CD4-positive, alpha-beta T cell treated with Interferon gamma for 1 hour (primary cell): ENCODE data around the gene SLC1A2.
"Not testable (repeated sequence)": the region's sequence is repeated elsewhere in the genome, so short reads cannot be mapped to it uniquely, and the experiment has no call there.

Experiments
- DNase-seq: peaks from one replicate; pipeline ENCODE4 v3.0.0-alpha.2; 2020

The SLC1A2 gene

GRCh38 chr11:35238882-35239281 is 180.5 kb downstream of the SLC1A2 start:
- DNase-seq: no peak

DNA sequence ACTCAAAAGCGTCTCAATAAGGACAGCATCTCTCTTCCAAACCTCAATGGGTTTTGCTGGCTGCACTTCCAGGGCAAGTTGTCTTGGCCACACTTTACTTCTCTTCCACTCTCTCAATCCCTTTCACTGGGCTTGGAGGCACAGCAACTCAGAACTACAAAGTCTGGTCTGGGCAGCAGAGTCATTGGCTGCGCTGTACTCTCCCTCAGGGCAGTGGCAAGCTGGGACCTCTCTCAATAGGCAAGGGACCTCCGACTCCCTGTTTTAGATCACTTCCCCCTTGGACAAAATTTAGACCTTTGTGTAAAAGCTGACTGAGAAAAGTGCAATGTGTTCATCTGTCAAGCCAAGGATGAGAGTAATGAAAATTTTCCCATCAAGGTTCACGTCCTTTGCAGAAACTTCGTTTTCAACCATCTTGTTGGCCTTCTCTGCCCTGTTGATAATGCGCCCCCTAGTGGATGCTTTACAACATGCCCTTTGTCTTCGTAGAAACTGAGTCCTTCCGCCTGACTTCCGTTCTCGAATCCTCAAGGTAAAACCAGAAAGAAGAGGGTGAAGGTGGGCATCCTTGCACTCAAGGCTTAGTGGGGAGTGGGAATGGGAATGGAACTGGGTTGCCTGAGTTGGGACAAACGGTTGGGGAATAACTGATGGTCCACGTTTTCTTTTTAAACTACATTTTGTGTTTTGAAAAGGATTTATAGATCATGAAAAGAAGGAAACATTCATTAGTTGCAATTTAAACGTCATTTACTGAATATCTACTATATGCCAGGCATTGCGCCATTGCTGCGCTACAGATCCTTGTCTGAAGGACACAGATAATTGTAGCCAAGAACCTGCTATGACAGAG is 181.3 kb downstream of the SLC1A2 start:
- peak; percentile 38 for DNase-seq

DNA sequence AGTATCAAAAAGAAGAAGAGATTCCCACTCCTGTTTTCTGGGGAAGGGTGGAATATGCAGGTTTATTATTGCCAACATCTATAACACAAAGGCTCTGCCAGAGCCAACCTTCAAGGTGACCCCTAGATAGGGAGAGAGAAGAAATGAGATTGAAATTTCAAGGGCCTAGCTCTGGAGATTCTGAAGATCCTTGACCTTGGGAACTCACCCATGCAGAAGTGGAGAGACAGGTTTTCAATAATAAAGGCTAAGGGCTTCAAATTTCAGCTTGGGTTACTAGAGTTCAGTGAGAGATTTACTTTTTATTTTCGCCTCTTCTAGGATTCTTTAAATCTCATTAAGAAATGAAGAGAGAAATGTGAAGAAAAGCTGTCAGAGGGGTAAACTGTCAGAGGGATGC is 182.0 kb downstream of the SLC1A2 start:
- no peak for DNase-seq

DNA sequence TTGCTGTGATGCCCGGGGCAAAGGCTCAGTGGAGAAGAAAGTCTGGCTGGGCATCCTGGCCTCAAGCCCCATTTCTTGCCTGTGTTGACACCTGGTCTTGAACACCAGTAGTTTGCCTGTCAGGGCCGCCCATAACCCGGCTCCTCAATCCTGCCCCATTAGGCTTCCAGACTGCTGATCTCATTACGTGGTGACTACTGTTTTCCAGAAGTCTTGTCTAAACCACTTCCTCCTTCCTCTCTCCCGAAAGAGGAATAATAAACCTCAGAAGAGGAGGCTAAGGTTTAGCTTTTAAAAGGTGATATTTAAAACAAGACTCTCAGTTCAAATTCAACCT is 182.7 kb downstream of the SLC1A2 start:
- no peak for DNase-seq

- DNase-seq: peak; percentile 54
Observed at GRCh38 chr11:35235936-35236666, 183.3 kb downstream of the SLC1A2 start.

- no peak for DNase-seq
Observed at GRCh38 chr11:35235498-35235897, 183.9 kb downstream of the SLC1A2 start.

- no peak for DNase-seq
Observed at GRCh38 chr11:35235157-35235468, 184.2 kb downstream of the SLC1A2 start.

GRCh38 chr11:35234460-35235156 is 184.8 kb downstream of the SLC1A2 start:
- DNase-seq: no peak

DNA sequence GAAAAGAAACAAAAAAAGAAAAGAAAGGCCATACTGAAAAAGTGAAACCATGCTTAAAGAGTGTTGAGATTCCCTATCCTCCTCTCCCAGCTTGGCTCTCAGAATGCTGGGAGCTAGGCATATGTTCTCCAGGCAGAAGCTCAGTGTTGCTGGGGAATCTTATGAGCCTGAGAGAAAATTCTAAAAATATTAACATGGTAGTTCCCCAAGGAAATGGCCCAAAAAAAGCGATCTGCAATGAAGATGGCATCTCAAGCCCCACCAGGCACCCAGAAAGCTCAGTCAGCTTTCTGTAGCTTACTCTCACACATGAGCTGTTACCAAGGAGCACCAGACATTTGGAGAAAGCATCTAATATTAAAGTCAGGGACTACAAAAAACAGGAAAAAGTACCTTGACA is 185.8 kb downstream of the SLC1A2 start:
- DNase-seq: no peak

- no peak for DNase-seq
Observed at GRCh38 chr11:35232891-35233330, 186.4 kb downstream of the SLC1A2 start.

DNA sequence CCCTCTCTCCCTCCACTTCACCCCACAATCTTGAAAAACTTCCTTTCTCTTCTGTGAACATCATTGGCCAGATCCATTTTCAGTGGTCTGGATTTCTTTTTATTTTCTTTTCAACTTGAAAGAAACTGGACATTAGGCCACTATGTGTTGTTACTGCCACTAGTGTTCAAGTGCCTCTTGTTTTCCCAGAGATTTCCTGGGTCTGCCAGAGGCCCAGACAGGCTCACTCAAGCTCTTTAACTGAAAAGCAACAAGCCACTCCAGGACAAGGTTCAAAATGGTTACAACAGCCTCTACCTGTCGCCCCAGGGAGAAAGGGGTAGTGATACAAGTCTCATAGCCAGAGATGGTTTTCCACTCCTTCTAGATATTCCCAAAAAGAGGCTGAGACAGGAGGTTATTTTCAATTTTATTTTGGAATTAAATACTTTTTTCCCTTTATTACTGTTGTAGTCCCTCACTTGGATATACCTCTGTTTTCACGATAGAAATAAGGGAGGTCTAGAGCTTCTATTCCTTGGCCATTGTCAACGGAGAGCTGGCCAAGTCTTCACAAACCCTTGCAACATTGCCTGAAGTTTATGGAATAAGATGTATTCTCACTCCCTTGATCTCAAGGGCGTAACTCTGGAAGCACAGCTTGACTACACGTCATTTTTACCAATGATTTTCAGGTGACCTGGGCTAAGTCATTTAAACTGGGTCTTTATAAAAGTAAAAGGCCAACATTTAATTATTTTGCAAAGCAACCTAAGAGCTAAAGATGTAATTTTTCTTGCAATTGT is 188.1 kb downstream of the SLC1A2 start:
- DNase-seq: no peak

- no peak for DNase-seq
Observed at GRCh38 chr11:35230388-35230787, 189.0 kb downstream of the SLC1A2 start.

GRCh38 chr11:35228328-35228725 is 191.0 kb downstream of the SLC1A2 start:
- DNase-seq: no peak

GRCh38 chr11:35227576-35228327 is 191.6 kb downstream of the SLC1A2 start:
- peak; percentile 45 for DNase-seq

GRCh38 chr11:35226756-35227155 is 192.6 kb downstream of the SLC1A2 start:
- DNase-seq: not testable (repeated sequence)

- DNase-seq: no peak
Observed at GRCh38 chr11:35225946-35226520, 193.3 kb downstream of the SLC1A2 start.

GRCh38 chr11:35223991-35224390 is 195.4 kb downstream of the SLC1A2 start:
- DNase-seq: no peak

DNA sequence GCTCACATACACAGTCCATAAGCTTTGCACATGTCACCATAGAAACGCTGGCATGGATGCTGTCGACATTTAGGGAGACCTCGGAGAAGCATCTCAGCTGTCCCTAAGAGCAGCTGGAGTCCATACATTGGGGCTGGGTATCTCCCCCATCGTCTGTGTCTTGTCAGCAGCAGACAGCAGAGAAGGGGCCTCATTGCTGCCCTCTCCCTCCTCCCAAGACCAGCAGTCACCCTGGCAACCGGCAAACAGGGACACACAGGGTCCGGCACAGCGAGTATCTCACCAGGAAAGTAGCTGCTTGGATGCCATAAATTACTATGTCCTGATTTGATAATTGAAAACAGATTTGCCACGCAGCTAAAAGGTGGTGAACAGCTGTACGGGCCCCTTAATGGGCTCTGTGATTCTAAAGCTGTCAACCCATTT is 196.0 kb downstream of the SLC1A2 start:
- DNase-seq: no peak

- DNase-seq: no peak
Observed at GRCh38 chr11:35218956-35219355, 200.4 kb downstream of the SLC1A2 start.

DNA sequence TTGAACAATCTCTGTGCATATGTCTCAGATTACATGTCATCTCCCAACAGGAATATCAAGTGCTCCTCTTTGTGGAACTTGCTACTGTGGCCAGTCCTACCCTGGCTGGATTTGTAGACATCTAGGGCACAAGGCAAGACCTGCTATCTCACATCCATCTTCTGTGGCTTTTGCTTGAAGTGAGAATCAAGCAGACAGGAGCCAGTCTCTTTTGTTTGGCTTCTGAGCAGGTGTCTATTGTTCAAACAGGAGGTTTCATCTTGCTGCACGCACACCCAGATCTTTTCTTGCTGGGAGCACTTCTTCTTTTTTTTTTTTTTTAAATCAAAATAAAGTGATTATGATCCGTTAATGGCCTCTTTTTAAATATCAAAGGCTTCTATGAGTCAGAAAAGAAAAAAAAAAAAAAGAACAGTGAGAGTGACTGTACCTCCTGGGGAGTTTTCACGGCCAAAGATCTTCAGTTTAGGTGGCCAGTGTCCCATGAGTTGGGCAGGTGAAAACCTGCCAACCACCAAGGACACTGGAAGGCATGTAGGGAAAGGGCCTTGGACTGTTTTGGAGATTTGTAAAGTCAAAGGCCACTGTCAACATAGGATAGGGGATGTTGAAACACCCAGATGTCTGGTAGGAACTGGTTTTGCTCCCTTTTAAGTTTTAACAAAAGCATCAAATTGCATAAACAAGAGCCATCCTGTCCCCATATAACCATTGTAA is 202.2 kb downstream of the SLC1A2 start:
- DNase-seq: peak; percentile 42

DNA sequence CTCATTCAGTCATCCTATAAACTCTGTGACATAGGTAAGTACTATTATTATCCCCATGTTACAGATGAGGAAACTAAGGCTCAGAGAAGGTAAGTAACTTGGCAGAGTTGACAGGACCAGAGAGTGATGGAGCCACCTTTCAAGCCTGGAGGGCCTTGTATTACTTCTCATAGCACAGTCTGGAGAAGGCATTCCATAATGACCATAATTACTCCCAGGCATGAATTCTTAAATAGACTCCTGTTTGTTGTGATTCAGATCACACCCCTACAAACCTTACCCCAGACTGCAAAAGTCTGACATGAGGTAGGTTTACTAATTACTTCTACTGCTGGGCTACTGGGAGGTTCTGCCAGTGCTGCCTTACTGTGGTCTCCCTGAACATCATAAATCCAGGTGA is 203.4 kb downstream of the SLC1A2 start:
- DNase-seq: no peak
